ENCODE data around the gene USP5.
A peak's percentile ranks its signal among the peaks of the same experiment; 100 is the strongest.

Gene USP5

GRCh38 chr12:6840330-6840729 is 11.6 kb upstream of the USP5 start:
- no peak for DNase-seq (ENCODE audit: low read depth)

- no peak for DNase-seq (ENCODE audit: low read depth)
Measured at GRCh38 chr12:6840761-6841515, 11.0 kb upstream of the USP5 start, which contains the start of gene GNB3. Gene GNB3 (plus strand): TSS chr12:6840925. CDS start chr12:6841288, 363 bp downstream.

- DNase-seq (ENCODE audit: low read depth) = no peak
Measured at GRCh38 chr12:6842075-6842474, 9.9 kb upstream of the USP5 start.

DNA sequence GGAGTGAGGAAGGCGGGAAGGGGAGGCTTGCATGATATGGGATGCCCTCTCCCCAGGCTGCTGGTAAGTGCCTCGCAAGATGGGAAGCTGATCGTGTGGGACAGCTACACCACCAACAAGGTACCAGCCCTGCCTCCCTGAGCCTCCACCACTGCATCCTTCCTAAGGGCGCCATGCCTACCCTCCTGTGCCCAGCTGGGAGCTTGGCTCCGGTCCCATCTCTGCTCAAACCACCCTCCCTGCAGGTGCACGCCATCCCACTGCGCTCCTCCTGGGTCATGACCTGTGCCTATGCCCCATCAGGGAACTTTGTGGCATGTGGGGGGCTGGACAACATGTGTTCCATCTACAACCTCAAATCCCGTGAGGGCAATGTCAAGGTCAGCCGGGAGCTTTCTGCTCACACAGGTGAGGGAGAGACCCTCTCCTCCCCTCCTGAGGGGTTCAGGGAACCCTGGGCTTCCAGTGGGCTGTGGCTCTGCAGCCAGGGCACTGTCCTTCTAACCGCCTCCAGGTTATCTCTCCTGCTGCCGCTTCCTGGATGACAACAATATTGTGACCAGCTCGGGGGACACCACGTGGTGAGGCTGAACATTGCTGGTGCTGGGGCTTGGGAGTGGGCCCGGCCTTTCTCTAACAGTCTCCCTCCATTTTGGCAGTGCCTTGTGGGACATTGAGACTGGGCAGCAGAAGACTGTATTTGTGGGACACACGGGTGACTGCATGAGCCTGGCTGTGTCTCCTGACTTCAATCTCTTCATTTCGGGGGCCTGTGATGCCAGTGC is 8.6 kb upstream of the USP5 start:
- DNase-seq (ENCODE audit: low read depth) = no peak

DNA sequence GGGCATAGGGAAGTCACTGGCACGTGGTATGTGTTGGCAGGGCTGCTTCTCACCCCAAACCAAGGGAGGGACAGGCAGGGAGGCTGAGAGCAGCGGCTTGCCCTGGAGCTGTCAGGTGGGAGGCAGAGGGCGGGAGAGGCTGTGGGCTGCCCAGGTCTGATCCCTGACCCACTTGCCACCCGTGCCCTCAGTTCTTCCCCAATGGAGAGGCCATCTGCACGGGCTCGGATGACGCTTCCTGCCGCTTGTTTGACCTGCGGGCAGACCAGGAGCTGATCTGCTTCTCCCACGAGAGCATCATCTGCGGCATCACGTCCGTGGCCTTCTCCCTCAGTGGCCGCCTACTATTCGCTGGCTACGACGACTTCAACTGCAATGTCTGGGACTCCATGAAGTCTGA is 6.6 kb upstream of the USP5 start:
- no peak for DNase-seq (ENCODE audit: low read depth)

GRCh38 chr12:6846316-6846869 is 5.6 kb upstream of the USP5 start:
- no peak for DNase-seq (ENCODE audit: low read depth)

DNA sequence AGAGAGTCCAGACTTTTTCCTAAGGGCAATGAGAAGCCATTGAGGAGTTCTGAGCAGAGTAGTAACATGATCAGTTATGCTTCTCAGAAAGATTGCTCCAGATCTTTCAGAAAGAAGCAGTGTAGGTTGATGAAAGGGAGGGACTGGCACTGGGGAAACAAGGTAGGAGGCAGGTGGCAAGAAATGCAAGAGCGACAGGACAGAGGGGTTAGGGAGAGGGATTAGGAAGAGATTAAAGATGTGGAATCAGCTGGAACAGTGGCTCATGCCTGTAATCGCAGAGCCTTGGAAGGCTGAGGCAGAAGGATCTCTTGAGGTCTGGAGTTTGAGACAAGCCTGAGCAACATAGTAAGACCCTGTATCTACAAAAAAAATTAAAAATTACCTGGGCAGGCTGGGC is 4.3 kb upstream of the USP5 start:
- DNase-seq (ENCODE audit: low read depth) = no peak

DNA sequence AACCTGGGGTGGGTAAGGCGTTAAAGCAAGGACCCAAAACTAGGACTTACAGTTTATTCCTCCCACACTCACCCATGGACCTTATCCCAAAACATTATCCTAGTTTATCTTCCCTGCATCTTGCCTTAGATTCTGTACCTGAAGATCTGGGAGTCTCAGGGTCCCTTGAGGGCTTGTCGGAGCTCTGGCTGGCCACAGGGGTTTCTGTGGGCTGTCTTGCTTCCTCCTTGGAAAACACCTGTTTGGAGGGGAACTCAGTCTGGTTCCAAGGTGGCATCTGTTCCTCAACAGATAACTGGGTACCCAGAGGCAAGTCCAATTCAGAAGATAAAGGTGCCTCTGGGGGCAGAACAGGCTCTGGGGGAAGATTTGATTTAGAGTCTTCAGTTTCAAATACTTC is 2.5 kb upstream of the USP5 start:
- no peak for DNase-seq (ENCODE audit: low read depth)

GRCh38 chr12:6849976-6850560 is 1.9 kb upstream of the USP5 start:
- no peak for DNase-seq (ENCODE audit: low read depth)

DNA sequence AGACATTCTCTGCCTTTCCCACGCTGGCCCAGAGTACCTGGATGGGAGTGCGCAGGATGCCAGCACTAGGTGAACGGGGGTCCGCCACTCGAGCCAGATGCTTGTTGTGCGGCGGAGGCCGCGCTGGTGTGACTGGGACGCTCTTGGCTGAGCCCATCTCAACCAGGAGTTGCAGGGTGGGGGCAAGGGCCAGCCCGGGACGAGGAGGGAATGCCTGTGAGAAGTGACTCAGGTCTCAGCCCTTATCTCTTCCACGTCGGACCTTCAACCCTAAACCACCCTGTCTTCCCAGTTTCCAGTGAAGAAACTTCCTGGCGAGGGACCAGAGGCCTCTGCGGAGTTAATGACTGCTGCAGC is 1.2 kb upstream of the USP5 start:
- DNase-seq (ENCODE audit: low read depth) = no peak

DNA sequence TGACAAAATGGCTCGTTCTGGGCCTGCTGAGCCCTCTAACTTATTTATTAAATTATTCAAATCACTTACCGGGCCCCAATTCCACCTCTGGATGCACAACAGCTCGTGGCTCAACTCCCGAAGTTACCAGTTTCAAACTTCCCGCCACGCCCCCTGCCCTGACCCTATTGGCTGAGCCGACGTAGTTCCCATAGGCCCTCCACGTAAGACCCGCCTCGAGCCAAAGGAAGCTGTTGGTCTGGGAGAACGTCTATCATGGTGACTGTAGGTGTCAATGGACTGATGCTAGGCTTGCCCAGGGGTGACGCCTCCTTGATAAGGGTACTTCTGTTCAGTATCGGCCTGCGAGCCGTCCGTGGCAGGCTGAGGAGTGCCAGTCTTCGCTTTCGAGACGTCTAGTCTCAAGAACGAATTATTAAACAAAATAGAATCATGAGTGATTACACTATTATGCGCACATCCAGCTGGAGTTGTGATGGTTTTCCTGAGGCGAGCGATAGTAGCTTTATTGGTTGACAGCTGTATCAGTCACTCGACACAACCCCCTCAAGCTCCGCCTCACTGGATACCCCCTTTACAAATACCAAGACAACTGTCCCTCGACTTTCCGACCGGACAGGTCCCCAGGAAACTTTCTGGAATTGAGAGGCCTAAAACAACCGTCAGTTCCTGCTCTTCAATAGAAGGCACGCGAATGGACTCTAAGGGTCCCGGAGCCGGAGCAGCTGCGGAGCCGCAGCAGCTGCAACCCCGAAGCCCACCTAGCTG is 613 bp upstream of the USP5 start, which contains the start of gene CDCA3:
Gene CDCA3, minus strand, starts transcription at position 134 of the 768 bp plus-strand sequence. CDS start 334 bp downstream, outside the sequence.
- DNase-seq (ENCODE audit: low read depth) = peak; percentile 85

DNA sequence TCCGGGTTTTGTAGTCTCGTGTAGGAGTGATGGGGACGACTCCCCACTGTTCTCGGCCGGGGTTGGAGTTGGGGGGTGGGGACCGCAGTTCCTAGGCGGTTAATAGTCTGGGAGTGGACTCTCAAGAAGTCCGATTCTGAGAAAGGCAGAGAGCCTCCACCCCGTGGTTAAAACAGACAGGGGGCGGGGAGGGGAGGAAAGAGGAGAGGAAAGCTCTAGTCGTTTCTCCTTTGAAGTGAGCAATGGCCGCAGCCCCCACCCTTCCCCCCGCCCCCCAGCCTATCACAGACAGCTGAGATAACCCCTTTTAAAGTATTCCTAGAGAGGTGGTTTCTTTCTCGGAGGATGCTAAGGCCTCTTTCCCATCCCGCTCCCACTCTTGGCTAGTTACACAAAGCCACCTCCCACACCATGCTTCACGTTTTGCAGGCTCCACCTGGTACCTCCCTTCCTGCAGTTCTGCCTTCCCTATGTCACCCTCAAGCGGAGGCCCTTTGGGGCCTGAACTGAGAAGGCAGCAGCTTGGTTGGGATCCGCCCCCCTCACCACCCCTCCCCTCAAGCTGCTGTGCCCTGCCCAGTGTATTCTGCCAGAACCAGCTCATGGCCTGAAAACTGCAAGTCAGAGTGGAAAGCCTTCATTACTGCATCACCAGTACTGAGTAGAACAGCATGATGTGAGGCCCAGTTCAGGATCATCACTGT is 853 bp downstream of the USP5 start:
- DNase-seq (ENCODE audit: low read depth) = peak; percentile 56

- DNase-seq (ENCODE audit: low read depth) = no peak
Measured at GRCh38 chr12:6853626-6854025, 1.7 kb downstream of the USP5 start.

DNA sequence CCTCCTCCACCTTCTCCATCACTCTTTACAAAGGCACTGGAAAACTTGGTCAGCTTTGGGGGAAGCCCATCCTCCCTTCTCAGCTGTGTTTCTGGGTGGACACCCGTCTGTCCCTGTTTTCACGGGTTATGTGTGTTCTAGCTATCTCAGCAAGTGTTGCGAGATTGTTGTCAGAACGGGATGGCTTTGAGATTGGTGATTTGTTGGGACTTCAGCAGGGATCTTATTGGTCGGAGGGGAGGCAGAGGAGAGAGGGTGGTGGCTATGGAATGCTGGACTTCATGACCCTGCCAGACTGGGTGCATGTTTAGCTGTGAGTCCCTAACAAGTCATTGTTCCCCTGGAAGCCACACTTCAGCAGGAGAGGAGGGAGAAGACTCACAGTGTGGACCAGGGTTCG is 2.1 kb downstream of the USP5 start:
- no peak for DNase-seq (ENCODE audit: low read depth)

- no peak for DNase-seq (ENCODE audit: low read depth)
Measured at GRCh38 chr12:6855322-6855721, 3.4 kb downstream of the USP5 start.

DNA sequence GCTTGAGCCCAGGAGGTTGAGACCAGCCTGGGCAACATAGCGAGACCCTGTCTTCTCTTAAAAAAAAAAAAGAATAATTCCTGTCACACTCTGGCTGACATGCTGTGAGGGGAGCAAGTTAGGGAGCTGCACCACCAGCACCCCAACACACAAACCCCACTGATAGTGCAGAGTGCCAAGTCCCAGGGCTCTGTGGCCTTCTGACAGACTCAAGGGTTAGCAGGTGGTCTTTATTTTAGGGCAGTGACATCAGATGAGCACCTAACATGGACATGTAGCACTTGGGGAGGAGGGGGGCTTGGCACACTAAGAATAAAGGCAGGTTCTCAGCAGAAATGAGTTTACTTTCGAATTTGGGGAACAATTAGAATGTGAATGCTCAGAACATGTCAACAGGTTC is 6.8 kb downstream of the USP5 start:
- DNase-seq (ENCODE audit: low read depth) = no peak

GRCh38 chr12:6860116-6860515 is 8.2 kb downstream of the USP5 start:
- DNase-seq (ENCODE audit: low read depth) = no peak

DNA sequence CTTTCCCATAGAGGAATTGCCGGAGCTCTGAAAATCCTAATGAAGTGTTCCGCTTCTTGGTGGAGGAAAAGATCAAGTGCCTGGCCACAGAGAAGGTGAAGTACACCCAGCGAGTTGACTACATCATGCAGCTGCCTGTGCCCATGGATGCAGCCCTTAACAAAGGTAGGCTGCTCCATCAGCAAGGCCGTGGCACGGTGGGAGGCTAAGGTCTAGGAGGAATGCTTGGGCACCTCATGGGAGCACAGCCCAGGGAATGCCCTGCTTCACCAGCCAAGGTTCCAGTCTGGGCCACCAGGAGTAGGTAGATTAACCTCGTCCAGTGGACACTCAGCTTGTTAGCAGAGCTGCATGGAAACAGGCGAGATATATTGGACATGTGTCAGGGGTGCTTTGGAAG is 9.0 kb downstream of the USP5 start:
- no peak for DNase-seq (ENCODE audit: low read depth)

GRCh38 chr12:6861391-6861790 is 9.4 kb downstream of the USP5 start:
- DNase-seq (ENCODE audit: low read depth) = no peak

GRCh38 chr12:6863033-6863432 is 11.1 kb downstream of the USP5 start:
- no peak for DNase-seq (ENCODE audit: low read depth)

GRCh38 chr12:6863586-6864321 is 11.8 kb downstream of the USP5 start:
- no peak for DNase-seq (ENCODE audit: low read depth)

All from stimulated activated CD8-positive, alpha-beta memory T cell treated with anti-CD3 and anti-CD28 coated beads, Interleukin-7, amount 100 ng/mL, for 24 hours (primary cell).